ENCODE measurements around the gene SPATA1.

The SPATA1 gene

DNA sequence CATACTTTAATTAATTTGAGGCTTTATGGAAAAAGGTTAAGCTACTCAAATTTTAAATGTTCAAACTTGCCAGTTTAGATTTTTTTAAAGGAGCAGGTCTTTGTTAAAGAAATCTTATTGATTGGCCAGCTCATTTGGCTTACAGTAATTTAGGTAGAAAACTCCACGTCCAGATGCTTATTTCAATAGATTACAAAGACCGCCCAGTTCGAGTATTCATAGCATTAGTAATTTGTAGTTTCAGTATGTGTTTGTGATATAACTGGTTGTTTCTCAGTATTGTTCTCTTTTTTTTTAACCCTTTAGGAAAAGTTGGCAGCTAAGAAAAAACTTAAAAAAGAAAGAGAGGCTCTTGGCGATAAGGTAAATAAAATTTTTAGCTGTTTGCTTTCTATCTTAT lies 25.5 kb upstream of the SPATA1 start:
- no peak for DNase-seq (ENCODE audit: low read depth)
- H3K4me3 ChIP-seq (ENCODE audit: control insufficient read depth, low read depth, low read length) = no peak overlapping the region; the same call in 1 of the 2 replicates
- TF ChIP-seq, protein P1, sequence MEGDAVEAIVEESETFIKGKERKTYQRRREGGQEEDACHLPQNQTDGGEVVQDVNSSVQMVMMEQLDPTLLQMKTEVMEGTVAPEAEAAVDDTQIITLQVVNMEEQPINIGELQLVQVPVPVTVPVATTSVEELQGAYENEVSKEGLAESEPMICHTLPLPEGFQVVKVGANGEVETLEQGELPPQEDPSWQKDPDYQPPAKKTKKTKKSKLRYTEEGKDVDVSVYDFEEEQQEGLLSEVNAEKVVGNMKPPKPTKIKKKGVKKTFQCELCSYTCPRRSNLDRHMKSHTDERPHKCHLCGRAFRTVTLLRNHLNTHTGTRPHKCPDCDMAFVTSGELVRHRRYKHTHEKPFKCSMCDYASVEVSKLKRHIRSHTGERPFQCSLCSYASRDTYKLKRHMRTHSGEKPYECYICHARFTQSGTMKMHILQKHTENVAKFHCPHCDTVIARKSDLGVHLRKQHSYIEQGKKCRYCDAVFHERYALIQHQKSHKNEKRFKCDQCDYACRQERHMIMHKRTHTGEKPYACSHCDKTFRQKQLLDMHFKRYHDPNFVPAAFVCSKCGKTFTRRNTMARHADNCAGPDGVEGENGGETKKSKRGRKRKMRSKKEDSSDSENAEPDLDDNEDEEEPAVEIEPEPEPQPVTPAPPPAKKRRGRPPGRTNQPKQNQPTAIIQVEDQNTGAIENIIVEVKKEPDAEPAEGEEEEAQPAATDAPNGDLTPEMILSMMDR (IDR thresholded peaks at IDR 0.05; ENCODE audit: control insufficient read depth, insufficient read depth, low read depth, low read length, missing control alignments) = no peak

DNA sequence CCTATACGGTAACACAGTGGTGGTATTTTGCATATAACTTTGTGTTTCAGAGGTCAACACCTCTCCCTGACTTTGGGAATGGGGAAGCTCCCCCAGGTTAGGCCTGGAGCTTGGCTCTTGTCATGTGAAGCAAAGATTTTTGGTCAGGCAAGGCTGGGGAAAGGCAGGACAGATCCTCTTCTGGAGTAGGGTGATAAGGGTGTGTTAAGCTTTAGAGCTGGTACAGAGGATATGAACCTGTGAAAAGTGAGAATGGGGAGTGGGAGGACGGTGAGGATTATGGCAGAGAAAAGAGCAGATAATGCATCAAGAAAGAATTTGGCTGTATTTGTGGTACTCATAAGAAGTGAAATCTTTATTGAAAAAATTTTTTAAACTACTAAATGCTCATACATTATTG lies 24.9 kb upstream of the SPATA1 start:
- TF ChIP-seq, protein P1 (IDR thresholded peaks at IDR 0.05; ENCODE audit: control insufficient read depth, insufficient read depth, low read depth, low read length, missing control alignments) = no peak
- no peak for DNase-seq (ENCODE audit: low read depth)
- H3K4me3 ChIP-seq (ENCODE audit: control insufficient read depth, low read depth, low read length) = no peak overlapping the region

DNA sequence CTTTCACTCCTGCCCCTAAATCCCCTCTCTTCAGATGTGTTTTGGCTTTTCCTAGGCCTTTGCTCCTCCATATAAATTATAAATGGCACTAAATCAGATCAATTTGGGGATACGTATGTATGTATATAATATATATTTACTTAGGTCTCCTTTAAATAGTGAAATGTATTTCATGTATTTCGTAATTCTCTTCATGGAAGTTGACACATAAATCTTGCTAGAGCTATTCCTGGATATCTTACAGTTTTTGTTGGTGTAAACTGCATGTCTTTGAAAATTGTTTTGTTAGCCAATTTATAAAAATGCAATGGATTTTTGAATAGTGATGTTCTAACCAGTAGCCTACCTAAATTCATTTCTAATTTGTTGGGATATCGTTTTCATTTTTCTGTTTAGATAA lies 18.1 kb upstream of the SPATA1 start:
- no peak for DNase-seq (ENCODE audit: low read depth)
- TF ChIP-seq, protein P1 (IDR thresholded peaks at IDR 0.05; ENCODE audit: control insufficient read depth, insufficient read depth, low read depth, low read length, missing control alignments) = no peak
- no peak overlapping the region for H3K4me3 ChIP-seq (ENCODE audit: control insufficient read depth, low read depth, low read length)

DNA sequence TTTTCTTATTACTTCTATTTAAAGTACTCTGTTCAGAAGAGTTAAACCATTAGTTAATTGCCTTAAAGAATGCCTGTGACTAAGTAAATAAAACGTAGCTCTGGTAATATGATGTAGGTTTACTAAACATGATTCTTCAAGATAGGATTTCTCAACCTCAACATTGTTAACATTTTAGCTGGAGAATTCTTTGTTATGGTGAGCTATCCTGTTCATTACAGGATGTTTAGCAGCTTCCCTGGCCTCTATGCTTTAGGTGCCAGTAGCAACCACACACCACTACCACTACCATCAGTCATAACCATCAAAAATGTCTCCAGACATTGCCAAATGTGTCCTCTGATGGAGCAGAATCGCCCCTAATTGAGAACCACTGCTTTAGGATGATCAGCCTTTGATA lies 16.4 kb upstream of the SPATA1 start:
- DNase-seq (ENCODE audit: low read depth) = no peak
- TF ChIP-seq, protein P1 (IDR thresholded peaks at IDR 0.05; ENCODE audit: control insufficient read depth, insufficient read depth, low read depth, low read length, missing control alignments) = no peak
- no peak overlapping the region for H3K4me3 ChIP-seq (ENCODE audit: control insufficient read depth, low read depth, low read length)

DNA sequence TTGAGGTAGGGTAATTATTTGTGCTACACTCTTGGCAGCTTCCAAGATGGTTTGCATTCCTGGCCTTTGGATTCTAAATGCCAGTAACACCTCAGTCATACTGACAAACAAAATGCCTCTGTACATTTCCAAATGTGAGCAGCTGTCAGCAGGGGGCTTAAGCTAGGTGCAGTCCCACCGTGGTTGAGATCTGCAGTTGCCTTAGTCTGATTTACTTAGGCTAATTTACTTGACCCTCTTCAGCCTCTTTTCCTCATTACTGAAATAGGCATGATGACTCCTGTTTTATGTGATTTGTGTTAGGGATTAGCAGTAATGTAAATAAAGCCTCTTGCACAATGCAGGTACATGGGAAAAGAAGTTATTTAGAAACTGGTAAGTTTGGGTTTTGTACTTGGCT lies 13.5 kb upstream of the SPATA1 start:
- DNase-seq (ENCODE audit: low read depth) = no peak
- H3K4me3 ChIP-seq (ENCODE audit: control insufficient read depth, low read depth, low read length) = no peak overlapping the region
- TF ChIP-seq, protein P1 (IDR thresholded peaks at IDR 0.05; ENCODE audit: control insufficient read depth, insufficient read depth, low read depth, low read length, missing control alignments) = no peak

DNA sequence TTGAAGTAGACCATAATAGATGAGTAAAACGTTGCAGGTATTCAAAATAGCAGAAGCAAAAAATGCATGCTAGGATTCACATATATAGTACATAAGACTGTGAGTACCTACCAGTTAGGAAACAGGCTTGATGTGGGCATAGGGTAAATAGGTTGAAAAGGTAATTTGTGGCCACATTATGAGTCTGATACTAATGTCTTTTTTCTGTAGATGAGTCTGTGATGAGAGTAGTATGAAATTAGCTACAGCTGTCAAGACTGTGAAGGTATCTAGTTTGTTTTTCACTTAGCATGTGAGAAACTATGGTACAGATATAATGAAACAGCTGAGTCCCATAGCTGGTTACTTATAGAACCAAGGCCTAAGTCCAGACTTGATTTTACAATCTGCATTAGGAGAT lies 12.4 kb upstream of the SPATA1 start:
- TF ChIP-seq, protein P1 (IDR thresholded peaks at IDR 0.05; ENCODE audit: control insufficient read depth, insufficient read depth, low read depth, low read length, missing control alignments) = no peak
- no peak for DNase-seq (ENCODE audit: low read depth)
- no peak overlapping the region for H3K4me3 ChIP-seq (ENCODE audit: control insufficient read depth, low read depth, low read length)

DNA sequence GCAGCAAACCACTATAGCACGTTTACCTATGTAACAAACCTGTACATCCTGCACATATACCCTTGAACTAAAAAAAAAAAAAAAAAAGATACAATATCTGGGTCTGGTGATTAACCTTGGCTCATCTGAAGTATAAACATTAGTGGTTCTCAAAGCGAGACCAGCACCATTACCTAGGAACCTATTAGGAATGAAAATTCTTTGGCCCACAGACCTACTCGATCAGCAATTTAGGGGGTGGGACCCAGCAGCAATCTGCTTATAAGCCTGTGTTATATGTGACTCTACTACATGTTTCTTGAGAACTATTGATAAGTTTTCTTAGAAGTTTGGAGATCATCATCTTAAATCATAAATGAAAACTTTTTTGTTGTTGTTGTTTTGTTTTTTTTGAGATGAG lies 9.7 kb upstream of the SPATA1 start:
- TF ChIP-seq, protein P1 (IDR thresholded peaks at IDR 0.05; ENCODE audit: control insufficient read depth, insufficient read depth, low read depth, low read length, missing control alignments) = no peak
- H3K4me3 ChIP-seq (ENCODE audit: control insufficient read depth, low read depth, low read length) = no peak overlapping the region
- no peak for DNase-seq (ENCODE audit: low read depth)

Data from AG09309 (cell line).